Small intestine (tissue), 4 donors: ENCODE measurements around the gene TMSB15A. TPM values are rescaled to one million over a fixed set of nuclear protein-coding genes. Genes with fewer than 3 reads are reported as not detected.

Experiments
- polyA plus RNA-seq, 4 donors: library from polyadenylated mRNA; stranded (reverse) in 3 of 4; unstranded in 1 of 4; fragments of 200-250 nt in 3 of 4; fragments of 120-200 nt in 1 of 4; gene quantifications; one replicate each; pipeline versions ENCODE4 v1.2.1 to v1.2.3, GENCODE V29; 2013
- donor health status: healthy with polysubstance abuse.
- donor health status: Bipolar disorder and iron deficiency.
- donor health status: healthy.

The TMSB15A gene
- polyA plus RNA-seq, 4 donors, result 0.78 to 10.0 TPM; not detected in 2

Other genes with a start within 250 kb of the TMSB15A start
- gene NXF2B, start 76.7 kb downstream of the TMSB15A start, polyA plus RNA-seq, result under 1 TPM in 2 of 4 donors, not detected in 2; 0.07 to 0.09 TPM
- gene TCP11X2, start 44.9 kb downstream of the TMSB15A start, polyA plus RNA-seq, result under 1 TPM in 1 of 4 donors, not detected in 3; 0.18 TPM
- 10 to 100 TPM in 1 of 4 donors, 1 to 10 TPM in 3; 6.5 to 20.5 (median 8.2) TPM for gene ARMCX5, start 82.8 kb upstream of the TMSB15A start, polyA plus RNA-seq
- gene GPRASP1, start 134.7 kb upstream of the TMSB15A start, polyA plus RNA-seq, result 1 to 10 TPM in 2 of 4 donors, under 1 TPM in 2; 0.67 to 8.6 (median 2.1) TPM
- 10 to 100 TPM in 1 of 4 donors, 1 to 10 TPM in 2, under 1 TPM in 1; 0.45 to 13.2 (median 3.4) TPM for gene GPRASP2, start 195.7 kb upstream of the TMSB15A start, polyA plus RNA-seq
- 1 to 10 TPM in 3 of 4 donors, under 1 TPM in 1; 0.81 to 9.3 (median 1.5) TPM for gene GPRASP3, start 204.0 kb upstream of the TMSB15A start, polyA plus RNA-seq